Measurements from ENCODE around the gene SMG5.

Gene SMG5

GRCh38 chr1:156226116-156226538 lies 56.5 kb downstream of the SMG5 start:
- peaks cover 26 to 66% of the 10 kb centered on the region in 2 donors for H3K36me3 ChIP-seq (replicated peaks in 1 of 2; ENCODE audit: control insufficient read depth in 2 of 2, insufficient read depth in 2 of 2, low read length in 2 of 2)
- no peak overlapping the region for H3K14ac ChIP-seq (ENCODE audit: low read length)
- no peaks in the 10 kb centered on the region for H3K4me1 ChIP-seq (ENCODE audit: control insufficient read depth in 2 of 2, insufficient read depth in 1 of 2, low read depth in 1 of 2, low read length in 2 of 2)
- H3K79me1 ChIP-seq (ENCODE audit: low read depth, low read length): peaks cover 8% of the 10 kb centered on the region
- H3K9me3 ChIP-seq (replicated peaks in 1 of 2; ENCODE audit: control insufficient read depth in 2 of 2, insufficient read depth in 1 of 2, low read depth in 1 of 2, low read length in 2 of 2): peaks cover 0 to under 1% of the 10 kb centered on the region in 2 donors
- H3K23ac ChIP-seq (ENCODE audit: low read depth, low read length, poor library complexity): no peak overlapping the region
- no peak overlapping the region for H3K9ac ChIP-seq (ENCODE audit: low read depth, low read length, poor library complexity)
- no peak overlapping the region for H2BK15ac ChIP-seq (ENCODE audit: low read length)
- no peak overlapping the region for H3K27ac ChIP-seq (replicated peaks; ENCODE audit: low read length)
- no peaks in the 10 kb centered on the region for H3K27me3 ChIP-seq (ENCODE audit: control insufficient read depth in 3 of 3, insufficient read depth in 3 of 3, low read depth in 1 of 3, low read length in 3 of 3)
- H3K18ac ChIP-seq (ENCODE audit: low read length): no peak overlapping the region
- H2AK5ac ChIP-seq (ENCODE audit: low read depth, low read length): no peak overlapping the region
- H2BK5ac ChIP-seq (ENCODE audit: low read length): no peak overlapping the region
- no peak overlapping the region for H4K8ac ChIP-seq (ENCODE audit: low read depth, low read length)
- H2BK120ac ChIP-seq (ENCODE audit: low read depth, low read length): no peak overlapping the region
- no peak overlapping the region for H2AFZ ChIP-seq (ENCODE audit: low read length)
- no peak overlapping the region for H4K91ac ChIP-seq (ENCODE audit: low read depth, low read length, poor library complexity)
- no peak overlapping the region for H2BK12ac ChIP-seq (ENCODE audit: low read length)
- H3K4me2 ChIP-seq (ENCODE audit: insufficient read depth, low read length, poor library complexity, severe bottlenecking): no peak overlapping the region
- no peak for DNase-seq (ENCODE audit: low spot score)
- no peak overlapping the region for H3K4me3 ChIP-seq (ENCODE audit: low read length in 2 of 2)
- no CpG with 5 or more reads among the region's 2 CpGs for WGBS, 2 donors (ENCODE audit: extremely low coverage in 2 of 2, insufficient read length in 2 of 2, insufficient replicate concordance in 1 of 2)
- no peak overlapping the region for H3K4ac ChIP-seq (ENCODE audit: low read length)

- no peak overlapping the region for H3K14ac ChIP-seq (ENCODE audit: low read length)
These were observed 57.0 kb downstream of the SMG5 start for GRCh38 chr1:156225677-156226014.

GRCh38 chr1:156221986-156222692 lies 60.5 kb downstream of the SMG5 start:
- Histone ChIP-seq H3K9ac (ENCODE audit: low read depth, low read length, poor library complexity) (no peak overlapping the region), H3K27ac (replicated peaks; ENCODE audit: low read length) (no peak overlapping the region), H2BK5ac (ENCODE audit: low read length) (no peak overlapping the region), H3K4ac (ENCODE audit: low read length) (no peak overlapping the region), H4K8ac (ENCODE audit: low read depth, low read length) (no peak overlapping the region), H3K4me3 (ENCODE audit: low read length in 2 of 2) (no peak overlapping the region), H2BK15ac (ENCODE audit: low read length) (no peak overlapping the region), H2BK12ac (ENCODE audit: low read length) (no peak overlapping the region), H3K9me3 (replicated peaks in 1 of 2; ENCODE audit: control insufficient read depth in 2 of 2, insufficient read depth in 1 of 2, low read depth in 1 of 2, low read length in 2 of 2) (peaks cover 0 to 2% of the 10 kb centered on the region in 2 donors), H3K4me2 (ENCODE audit: insufficient read depth, low read length, poor library complexity, severe bottlenecking) (no peak overlapping the region), H3K14ac (ENCODE audit: low read length) (no peak overlapping the region), H3K27me3 (ENCODE audit: control insufficient read depth in 3 of 3, insufficient read depth in 3 of 3, low read depth in 1 of 3, low read length in 3 of 3) (no peaks in the 10 kb centered on the region), H3K4me1 (ENCODE audit: control insufficient read depth in 2 of 2, insufficient read depth in 1 of 2, low read depth in 1 of 2, low read length in 2 of 2) (no peaks in the 10 kb centered on the region), H2AFZ (ENCODE audit: low read length) (no peak overlapping the region), H2AK5ac (ENCODE audit: low read depth, low read length) (no peak overlapping the region), H4K91ac (ENCODE audit: low read depth, low read length, poor library complexity) (no peak overlapping the region), H3K79me1 (ENCODE audit: low read depth, low read length) (peaks cover 7% of the 10 kb centered on the region), H3K23ac (ENCODE audit: low read depth, low read length, poor library complexity) (no peak overlapping the region), H3K18ac (ENCODE audit: low read length) (no peak overlapping the region), H3K36me3 (replicated peaks in 1 of 2; ENCODE audit: control insufficient read depth in 2 of 2, insufficient read depth in 2 of 2, low read length in 2 of 2) (peaks cover 25 to 64% of the 10 kb centered on the region in 2 donors), H2BK120ac (ENCODE audit: low read depth, low read length) (no peak overlapping the region)
- no CpG with 5 or more reads among the region's 13 CpGs for WGBS, 2 donors (ENCODE audit: extremely low coverage in 2 of 2, insufficient read length in 2 of 2, insufficient replicate concordance in 1 of 2)
- DNase-seq (ENCODE audit: low spot score): no peak

More at GRCh38 chr1:156225677-156226014, 57.0 kb downstream of the SMG5 start:
- Histone ChIP-seq H3K18ac (ENCODE audit: low read length) (no peak overlapping the region), H3K27ac (replicated peaks; ENCODE audit: low read length) (no peak overlapping the region), H2AK5ac (ENCODE audit: low read depth, low read length) (no peak overlapping the region), H3K4ac (ENCODE audit: low read length) (no peak overlapping the region), H2BK15ac (ENCODE audit: low read length) (no peak overlapping the region), H3K9ac (ENCODE audit: low read depth, low read length, poor library complexity) (no peak overlapping the region), H3K4me3 (ENCODE audit: low read length in 2 of 2) (no peak overlapping the region), H3K9me3 (replicated peaks in 1 of 2; ENCODE audit: control insufficient read depth in 2 of 2, insufficient read depth in 1 of 2, low read depth in 1 of 2, low read length in 2 of 2) (peaks cover 0 to 2% of the 10 kb centered on the region in 2 donors), H3K79me1 (ENCODE audit: low read depth, low read length) (peaks cover 8% of the 10 kb centered on the region), H4K8ac (ENCODE audit: low read depth, low read length) (no peak overlapping the region), H3K27me3 (ENCODE audit: control insufficient read depth in 3 of 3, insufficient read depth in 3 of 3, low read depth in 1 of 3, low read length in 3 of 3) (no peaks in the 10 kb centered on the region), H3K4me2 (ENCODE audit: insufficient read depth, low read length, poor library complexity, severe bottlenecking) (no peak overlapping the region), H3K36me3 (replicated peaks in 1 of 2; ENCODE audit: control insufficient read depth in 2 of 2, insufficient read depth in 2 of 2, low read length in 2 of 2) (peaks cover 28 to 71% of the 10 kb centered on the region in 2 donors), H4K91ac (ENCODE audit: low read depth, low read length, poor library complexity) (no peak overlapping the region), H2BK120ac (ENCODE audit: low read depth, low read length) (no peak overlapping the region), H3K4me1 (ENCODE audit: control insufficient read depth in 2 of 2, insufficient read depth in 1 of 2, low read depth in 1 of 2, low read length in 2 of 2) (no peaks in the 10 kb centered on the region), H3K23ac (ENCODE audit: low read depth, low read length, poor library complexity) (no peak overlapping the region), H2AFZ (ENCODE audit: low read length) (no peak overlapping the region), H2BK12ac (ENCODE audit: low read length) (no peak overlapping the region), H2BK5ac (ENCODE audit: low read length) (no peak overlapping the region)
- DNase-seq (ENCODE audit: low spot score): no peak
- WGBS, 2 donors (ENCODE audit: extremely low coverage in 2 of 2, insufficient read length in 2 of 2, insufficient replicate concordance in 1 of 2): no CpG with 5 or more reads among the region's 2 CpGs

- Histone ChIP-seq H2BK120ac (ENCODE audit: low read depth, low read length) (no peak overlapping the region), H4K91ac (ENCODE audit: low read depth, low read length, poor library complexity) (no peak overlapping the region), H2AFZ (ENCODE audit: low read length) (no peak overlapping the region), H3K27me3 (ENCODE audit: control insufficient read depth in 3 of 3, insufficient read depth in 3 of 3, low read depth in 1 of 3, low read length in 3 of 3) (no peaks in the 10 kb centered on the region), H3K79me1 (ENCODE audit: low read depth, low read length) (peaks cover 7% of the 10 kb centered on the region), H3K27ac (replicated peaks; ENCODE audit: low read length) (no peak overlapping the region), H4K8ac (ENCODE audit: low read depth, low read length) (no peak overlapping the region), H3K23ac (ENCODE audit: low read depth, low read length, poor library complexity) (no peak overlapping the region), H3K9ac (ENCODE audit: low read depth, low read length, poor library complexity) (no peak overlapping the region), H3K18ac (ENCODE audit: low read length) (no peak overlapping the region), H3K4ac (ENCODE audit: low read length) (no peak overlapping the region), H2BK5ac (ENCODE audit: low read length) (no peak overlapping the region), H2BK12ac (ENCODE audit: low read length) (no peak overlapping the region), H3K9me3 (replicated peaks in 1 of 2; ENCODE audit: control insufficient read depth in 2 of 2, insufficient read depth in 1 of 2, low read depth in 1 of 2, low read length in 2 of 2) (peaks cover 0 to 2% of the 10 kb centered on the region in 2 donors), H2AK5ac (ENCODE audit: low read depth, low read length) (no peak overlapping the region), H3K4me2 (ENCODE audit: insufficient read depth, low read length, poor library complexity, severe bottlenecking) (no peak overlapping the region), H2BK15ac (ENCODE audit: low read length) (no peak overlapping the region), H3K36me3 (replicated peaks in 1 of 2; ENCODE audit: control insufficient read depth in 2 of 2, insufficient read depth in 2 of 2, low read length in 2 of 2) (peaks cover 21 to 56% of the 10 kb centered on the region in 2 donors), H3K14ac (ENCODE audit: low read length) (no peak overlapping the region), H3K4me1 (ENCODE audit: control insufficient read depth in 2 of 2, insufficient read depth in 1 of 2, low read depth in 1 of 2, low read length in 2 of 2) (no peaks in the 10 kb centered on the region), H3K4me3 (ENCODE audit: low read length in 2 of 2) (no peak overlapping the region)
- no CpG with 5 or more reads among the region's 9 CpGs for WGBS, 2 donors (ENCODE audit: extremely low coverage in 2 of 2, insufficient read length in 2 of 2, insufficient replicate concordance in 1 of 2)
- no peak for DNase-seq (ENCODE audit: low spot score)
These were observed 62.4 kb downstream of the SMG5 start for GRCh38 chr1:156220226-156220625.

All from neuronal stem cell (in vitro differentiated cells).